ENCODE results near the gene BACE2. TPM values are rescaled to one million over a fixed set of nuclear protein-coding genes. Genes with fewer than 3 reads are reported as not detected.
"Not testable (repeated sequence)": the region's sequence is repeated elsewhere in the genome, so short reads cannot be mapped to it uniquely, and the experiment has no call there.

The BACE2 gene
- total and polyA plus RNA-seq, 4 donors, result 1.7 to 16.7 (median 5.6) TPM

DNA sequence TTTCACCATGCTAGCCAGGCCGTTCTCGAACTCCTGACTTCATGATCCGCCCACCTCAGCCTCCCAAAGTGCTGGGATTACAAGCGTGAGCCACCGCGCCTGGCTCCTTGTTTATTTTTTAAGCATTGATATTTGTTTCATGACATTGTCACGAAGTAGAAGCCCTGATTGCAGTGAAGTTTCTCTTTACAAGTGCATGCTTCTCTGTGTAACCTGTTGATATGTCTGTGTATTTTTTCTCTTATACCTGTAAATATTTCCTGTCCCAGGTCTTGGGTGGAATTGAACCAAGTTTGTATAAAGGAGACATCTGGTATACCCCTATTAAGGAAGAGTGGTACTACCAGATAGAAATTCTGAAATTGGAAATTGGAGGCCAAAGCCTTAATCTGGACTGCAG lies 75.1 kb downstream of the BACE2 start:
- Histone ChIP-seq H3K4me1 (ENCODE audit: control insufficient read depth in 4 of 4, insufficient read depth in 4 of 4, low read length in 3 of 4) (no peaks in the 10 kb centered on the region), H3K4me3 (ENCODE audit: low read depth in 1 of 3, low read length in 3 of 3) (no peak overlapping the region), H3K27me3 (ENCODE audit: control insufficient read depth in 4 of 4, insufficient read depth in 4 of 4, low read length in 3 of 4) (no peaks in the 10 kb centered on the region), H3K36me3 (ENCODE audit: control insufficient read depth in 4 of 4, insufficient read depth in 3 of 4, low read depth in 1 of 4, low read length in 3 of 4) (peaks cover 0 to 3% (median 0%) of the 10 kb centered on the region in 4 donors), H3K27ac (ENCODE audit: low read depth in 1 of 2, low read length in 2 of 2) (no peak overlapping the region), H3K9ac (ENCODE audit: low read depth in 1 of 2, low read length in 2 of 2) (no peak overlapping the region), H3K9me3 (ENCODE audit: control insufficient read depth in 4 of 4, low read length in 3 of 4) (no peaks in the 10 kb centered on the region)
- no peak for DNase-seq (ENCODE audit: low spot score)
- TF ChIP-seq NR2F2 (IDR thresholded peaks at IDR 0.05) (no peak), EGR1 (IDR thresholded peaks at IDR 0.05; ENCODE audit: low read depth in 2 of 2) (no peak), TAF1 (conservative IDR thresholded peaks at IDR 0.05) (no peak), GABPA (IDR thresholded peaks at IDR 0.05 in 1 of 2, conservative IDR thresholded peaks at IDR 0.05 in 1 of 2) (no peak), SP1 (IDR thresholded peaks at IDR 0.05) (no peak), YY1 (IDR thresholded peaks at IDR 0.05) (no peak), HNF4A (conservative IDR thresholded peaks at IDR 0.05) (no peak), FOXA2 (IDR thresholded peaks at IDR 0.05) (no peak), RAD21 (IDR thresholded peaks at IDR 0.05) (no peak), FOXA1 (IDR thresholded peaks at IDR 0.05) (no peak), JUND (IDR thresholded peaks at IDR 0.05) (no peak)
- TF ChIP-seq, protein P1, sequence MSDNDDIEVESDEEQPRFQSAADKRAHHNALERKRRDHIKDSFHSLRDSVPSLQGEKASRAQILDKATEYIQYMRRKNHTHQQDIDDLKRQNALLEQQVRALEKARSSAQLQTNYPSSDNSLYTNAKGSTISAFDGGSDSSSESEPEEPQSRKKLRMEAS (IDR thresholded peaks at IDR 0.05), result no peak
- TF ChIP-seq, protein P2, sequence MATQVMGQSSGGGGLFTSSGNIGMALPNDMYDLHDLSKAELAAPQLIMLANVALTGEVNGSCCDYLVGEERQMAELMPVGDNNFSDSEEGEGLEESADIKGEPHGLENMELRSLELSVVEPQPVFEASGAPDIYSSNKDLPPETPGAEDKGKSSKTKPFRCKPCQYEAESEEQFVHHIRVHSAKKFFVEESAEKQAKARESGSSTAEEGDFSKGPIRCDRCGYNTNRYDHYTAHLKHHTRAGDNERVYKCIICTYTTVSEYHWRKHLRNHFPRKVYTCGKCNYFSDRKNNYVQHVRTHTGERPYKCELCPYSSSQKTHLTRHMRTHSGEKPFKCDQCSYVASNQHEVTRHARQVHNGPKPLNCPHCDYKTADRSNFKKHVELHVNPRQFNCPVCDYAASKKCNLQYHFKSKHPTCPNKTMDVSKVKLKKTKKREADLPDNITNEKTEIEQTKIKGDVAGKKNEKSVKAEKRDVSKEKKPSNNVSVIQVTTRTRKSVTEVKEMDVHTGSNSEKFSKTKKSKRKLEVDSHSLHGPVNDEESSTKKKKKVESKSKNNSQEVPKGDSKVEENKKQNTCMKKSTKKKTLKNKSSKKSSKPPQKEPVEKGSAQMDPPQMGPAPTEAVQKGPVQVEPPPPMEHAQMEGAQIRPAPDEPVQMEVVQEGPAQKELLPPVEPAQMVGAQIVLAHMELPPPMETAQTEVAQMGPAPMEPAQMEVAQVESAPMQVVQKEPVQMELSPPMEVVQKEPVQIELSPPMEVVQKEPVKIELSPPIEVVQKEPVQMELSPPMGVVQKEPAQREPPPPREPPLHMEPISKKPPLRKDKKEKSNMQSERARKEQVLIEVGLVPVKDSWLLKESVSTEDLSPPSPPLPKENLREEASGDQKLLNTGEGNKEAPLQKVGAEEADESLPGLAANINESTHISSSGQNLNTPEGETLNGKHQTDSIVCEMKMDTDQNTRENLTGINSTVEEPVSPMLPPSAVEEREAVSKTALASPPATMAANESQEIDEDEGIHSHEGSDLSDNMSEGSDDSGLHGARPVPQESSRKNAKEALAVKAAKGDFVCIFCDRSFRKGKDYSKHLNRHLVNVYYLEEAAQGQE (IDR thresholded peaks at IDR 0.05), result no peak
- TF ChIP-seq, protein P3, sequence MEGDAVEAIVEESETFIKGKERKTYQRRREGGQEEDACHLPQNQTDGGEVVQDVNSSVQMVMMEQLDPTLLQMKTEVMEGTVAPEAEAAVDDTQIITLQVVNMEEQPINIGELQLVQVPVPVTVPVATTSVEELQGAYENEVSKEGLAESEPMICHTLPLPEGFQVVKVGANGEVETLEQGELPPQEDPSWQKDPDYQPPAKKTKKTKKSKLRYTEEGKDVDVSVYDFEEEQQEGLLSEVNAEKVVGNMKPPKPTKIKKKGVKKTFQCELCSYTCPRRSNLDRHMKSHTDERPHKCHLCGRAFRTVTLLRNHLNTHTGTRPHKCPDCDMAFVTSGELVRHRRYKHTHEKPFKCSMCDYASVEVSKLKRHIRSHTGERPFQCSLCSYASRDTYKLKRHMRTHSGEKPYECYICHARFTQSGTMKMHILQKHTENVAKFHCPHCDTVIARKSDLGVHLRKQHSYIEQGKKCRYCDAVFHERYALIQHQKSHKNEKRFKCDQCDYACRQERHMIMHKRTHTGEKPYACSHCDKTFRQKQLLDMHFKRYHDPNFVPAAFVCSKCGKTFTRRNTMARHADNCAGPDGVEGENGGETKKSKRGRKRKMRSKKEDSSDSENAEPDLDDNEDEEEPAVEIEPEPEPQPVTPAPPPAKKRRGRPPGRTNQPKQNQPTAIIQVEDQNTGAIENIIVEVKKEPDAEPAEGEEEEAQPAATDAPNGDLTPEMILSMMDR (IDR thresholded peaks at IDR 0.05; ENCODE audit: low read depth, low read length, missing input control), result no peak
- TF ChIP-seq, protein P4, sequence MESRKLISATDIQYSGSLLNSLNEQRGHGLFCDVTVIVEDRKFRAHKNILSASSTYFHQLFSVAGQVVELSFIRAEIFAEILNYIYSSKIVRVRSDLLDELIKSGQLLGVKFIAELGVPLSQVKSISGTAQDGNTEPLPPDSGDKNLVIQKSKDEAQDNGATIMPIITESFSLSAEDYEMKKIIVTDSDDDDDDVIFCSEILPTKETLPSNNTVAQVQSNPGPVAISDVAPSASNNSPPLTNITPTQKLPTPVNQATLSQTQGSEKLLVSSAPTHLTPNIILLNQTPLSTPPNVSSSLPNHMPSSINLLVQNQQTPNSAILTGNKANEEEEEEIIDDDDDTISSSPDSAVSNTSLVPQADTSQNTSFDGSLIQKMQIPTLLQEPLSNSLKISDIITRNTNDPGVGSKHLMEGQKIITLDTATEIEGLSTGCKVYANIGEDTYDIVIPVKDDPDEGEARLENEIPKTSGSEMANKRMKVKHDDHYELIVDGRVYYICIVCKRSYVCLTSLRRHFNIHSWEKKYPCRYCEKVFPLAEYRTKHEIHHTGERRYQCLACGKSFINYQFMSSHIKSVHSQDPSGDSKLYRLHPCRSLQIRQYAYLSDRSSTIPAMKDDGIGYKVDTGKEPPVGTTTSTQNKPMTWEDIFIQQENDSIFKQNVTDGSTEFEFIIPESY (IDR thresholded peaks at IDR 0.05), result no peak
- 84% methylated on average over 7 of the region's 7 CpGs for WGBS

DNA sequence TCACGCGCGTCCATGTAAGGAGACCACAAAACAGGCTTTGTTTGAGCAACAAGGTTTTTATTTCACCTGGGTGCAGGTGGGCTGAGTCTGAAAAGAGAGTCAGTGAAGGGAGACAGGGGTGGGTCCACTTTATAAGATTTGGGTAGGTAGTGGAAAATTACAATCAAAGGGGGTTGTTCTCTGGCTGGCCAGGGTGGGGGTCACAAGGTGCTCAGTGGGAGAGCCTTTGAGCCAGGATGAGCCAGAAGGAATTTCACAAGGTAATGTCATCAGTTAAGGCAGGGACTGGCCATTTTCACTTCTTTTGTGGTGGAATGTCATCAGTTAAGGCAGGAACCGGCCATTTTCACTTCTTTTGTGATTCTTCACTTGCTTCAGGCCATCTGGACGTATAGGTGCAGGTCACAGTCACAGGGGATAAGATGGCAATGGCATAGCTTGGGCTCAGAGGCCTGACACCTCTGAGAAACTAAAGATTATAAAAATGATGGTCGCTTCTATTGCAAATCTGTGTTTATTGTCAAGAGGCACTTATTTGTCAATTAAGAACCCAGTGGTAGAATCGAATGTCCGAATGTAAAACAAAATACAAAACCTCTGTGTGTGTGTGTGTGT lies 76.4 kb downstream of the BACE2 start:
- not testable (repeated sequence) for H3K27ac ChIP-seq (ENCODE audit: low read depth in 1 of 2, low read length in 2 of 2); H3K27me3 ChIP-seq (ENCODE audit: control insufficient read depth in 4 of 4, insufficient read depth in 4 of 4, low read length in 3 of 4); H3K9ac ChIP-seq (ENCODE audit: low read depth in 1 of 2, low read length in 2 of 2); H3K4me3 ChIP-seq (ENCODE audit: low read depth in 1 of 3, low read length in 3 of 3); H3K9me3 ChIP-seq (ENCODE audit: control insufficient read depth in 4 of 4, low read length in 3 of 4); H3K4me1 ChIP-seq (ENCODE audit: control insufficient read depth in 4 of 4, insufficient read depth in 4 of 4, low read length in 3 of 4); DNase-seq (ENCODE audit: low spot score); H3K36me3 ChIP-seq (ENCODE audit: control insufficient read depth in 4 of 4, insufficient read depth in 3 of 4, low read depth in 1 of 4, low read length in 3 of 4)
- 78% methylated on average over 8 of the region's 8 CpGs for WGBS

All from liver (tissue), 9 donors.